MM.1S (cell line): ENCODE data around the gene ZNF747.

ENCODE experiments used
- DNase-seq: peaks from one replicate; pipeline ENCODE4 v3.0.0-alpha.2; 2015
- H2AFZ ChIP-seq: fragments of 300-600 bp; sonication (generic); 2 replicates; pipeline ENCODE4 v1.6.0; 2016; ENCODE audit warnings: antibody characterized with exemption, low read length
- H3F3A ChIP-seq: fragments of 300-600 bp; sonication (generic); 2 replicates; pipeline ENCODE4 v1.6.1; 2016; ENCODE audit warnings: mild to moderate bottlenecking, antibody characterized with exemption, low read length, moderate library complexity, mixed read lengths; ENCODE audit not compliant: insufficient read depth
- H3K27ac ChIP-seq: fragments of 300-600 bp; sonication (generic); 2 replicates; pipeline ENCODE4 v1.5.1; 2016; ENCODE audit warnings: mild to moderate bottlenecking, low read length
- H3K27me3 ChIP-seq: fragments of 300-600 bp; sonication (generic); replicated peaks from 2 replicates; pipeline ENCODE4 v1.6.0; 2016; ENCODE audit warnings: low read length; ENCODE audit not compliant: insufficient read depth
- H3K36me3 ChIP-seq: fragments of 300-600 bp; sonication (generic); replicated peaks from 2 replicates; pipeline ENCODE4 v1.6.1; 2016; ENCODE audit warnings: mild to moderate bottlenecking, low read length, mixed read lengths; ENCODE audit not compliant: insufficient read depth
- H3K4me1 ChIP-seq: fragments of 300-600 bp; sonication (generic); 2 replicates; pipeline ENCODE4 v1.6.1; 2016; ENCODE audit warnings: low read length, mixed read lengths
- H3K4me2 ChIP-seq: fragments of 300-600 bp; sonication (generic); 2 replicates; pipeline ENCODE4 v1.6.0; 2016; ENCODE audit warnings: low read depth, low read length
- H3K4me3 ChIP-seq: fragments of 300-600 bp; sonication (generic); 2 replicates; pipeline ENCODE4 v1.5.1; 2016; ENCODE audit warnings: low read length, mixed read lengths
- H3K79me2 ChIP-seq: fragments of 300-600 bp; sonication (generic); 2 replicates; pipeline ENCODE4 v1.6.1; 2016; ENCODE audit warnings: mixed run types, low read length, mixed read lengths
- H3K9ac ChIP-seq: fragments of 300-600 bp; sonication (generic); 2 replicates; pipeline ENCODE4 v1.6.1; 2016; ENCODE audit warnings: low read length, mixed read lengths
- H3K9me2 ChIP-seq: fragments of 300-600 bp; sonication (generic); replicated peaks from 2 replicates; pipeline ENCODE4 v1.6.1; 2016; ENCODE audit warnings: mild to moderate bottlenecking, low read length, mixed read lengths; ENCODE audit not compliant: insufficient read depth
- H3K9me3 ChIP-seq: fragments of 300-600 bp; sonication (generic); replicated peaks from 2 replicates; pipeline ENCODE4 v1.6.1; 2016; ENCODE audit warnings: mild to moderate bottlenecking, low read length, mixed read lengths; ENCODE audit not compliant: insufficient read depth
- H4K20me1 ChIP-seq: fragments of 300-600 bp; sonication (generic); 2 replicates; pipeline ENCODE4 v1.6.1; 2016; ENCODE audit warnings: mild to moderate bottlenecking, low read length, moderate library complexity, mixed read lengths; ENCODE audit not compliant: insufficient read depth
- CTCF ChIP-seq: fragments of 300-600 bp; sonication (generic); IDR thresholded peaks from 2 replicates; pipeline ENCODE4 v1.5.1; 2016; ENCODE audit warnings: antibody characterized with exemption, low read length, mixed read lengths
- EZH2 ChIP-seq: fragments of 300-600 bp; sonication (generic); optimal IDR thresholded peaks from 2 replicates; pipeline ENCODE3; 2017; ENCODE audit warnings: low read depth, mild to moderate bottlenecking, antibody characterized with exemption, low read length, mixed read lengths
- EZH2phosphoT487 ChIP-seq: fragments of 300-600 bp; sonication (generic); IDR thresholded peaks from 2 replicates; pipeline ENCODE4 v1.6.1; 2018; ENCODE audit warnings: antibody characterized with exemption, low read length

Gene ZNF747

GRCh38 chr16:30552956-30553355, 18.3 kb upstream of the ZNF747 start:
- DNase-seq = no peak
- H3K27ac ChIP-seq = no peak overlapping the region
- H3K79me2 ChIP-seq = peaks cover 30% of the 10 kb centered on the region
- no peaks in the 10 kb centered on the region for H3K36me3 ChIP-seq
- H3K27me3 ChIP-seq = no peaks in the 10 kb centered on the region
- H3K4me1 ChIP-seq = no peaks in the 10 kb centered on the region
- H3F3A ChIP-seq = peaks cover 4% of the 10 kb centered on the region; the same call in 1 of the 2 replicates
- H2AFZ ChIP-seq = no peak overlapping the region
- no peak overlapping the region for H3K4me2 ChIP-seq
- H4K20me1 ChIP-seq = no peaks in the 10 kb centered on the region
- H3K9ac ChIP-seq = no peak overlapping the region
- H3K9me2 ChIP-seq = no peaks in the 10 kb centered on the region
- H3K4me3 ChIP-seq = no peak overlapping the region
- TF ChIP-seq CTCF (no peak), EZH2 (no peak), EZH2phosphoT487 (no peak)
- no peaks in the 10 kb centered on the region for H3K9me3 ChIP-seq

- TF ChIP-seq CTCF (no peak), EZH2 (no peak), EZH2phosphoT487 (no peak)
- no peaks in the 10 kb centered on the region for H3K9me2 ChIP-seq
- H2AFZ ChIP-seq = no peak overlapping the region
- H3K4me1 ChIP-seq = no peaks in the 10 kb centered on the region
- no peak for DNase-seq
- no peaks in the 10 kb centered on the region for H3K36me3 ChIP-seq
- H3K4me2 ChIP-seq = no peak overlapping the region
- H3K9ac ChIP-seq = no peak overlapping the region
- no peaks in the 10 kb centered on the region for H3K9me3 ChIP-seq
- no peak overlapping the region for H3K27ac ChIP-seq
- no peak overlapping the region for H3K4me3 ChIP-seq
- peaks cover 21% of the 10 kb centered on the region for H3K79me2 ChIP-seq
- no peaks in the 10 kb centered on the region for H3F3A ChIP-seq
- no peaks in the 10 kb centered on the region for H4K20me1 ChIP-seq
- H3K27me3 ChIP-seq = no peaks in the 10 kb centered on the region
Observed at GRCh38 chr16:30551781-30552180, 17.1 kb upstream of the ZNF747 start.

GRCh38 chr16:30548416-30549253, 14.0 kb upstream of the ZNF747 start:
- Histone ChIP-seq H3K4me2 (no peak overlapping the region), H4K20me1 (no peaks in the 10 kb centered on the region), H2AFZ (no peak overlapping the region), H3K9me3 (no peaks in the 10 kb centered on the region), H3K36me3 (no peaks in the 10 kb centered on the region), H3F3A (no peaks in the 10 kb centered on the region), H3K27ac (no peak overlapping the region), H3K4me3 (no peak overlapping the region), H3K9me2 (no peaks in the 10 kb centered on the region), H3K9ac (no peak overlapping the region), H3K79me2 (no peaks in the 10 kb centered on the region), H3K27me3 (no peaks in the 10 kb centered on the region), H3K4me1 (no peaks in the 10 kb centered on the region)
- DNase-seq = no peak
- TF ChIP-seq CTCF (no peak), EZH2 (no peak), EZH2phosphoT487 (no peak)
